CD4-positive, alpha-beta T cell treated with Interleukin-21 for 1 hour (primary cell): ENCODE measurements around the gene ZSCAN5A.
A peak's percentile ranks its signal among the peaks of the same experiment; 100 is the strongest.
"Not testable (repeated sequence)": the region's sequence is repeated elsewhere in the genome, so short reads cannot be mapped to it uniquely, and the experiment has no call there.

Source experiments
- DNase-seq: peaks from one replicate; pipeline ENCODE4 v3.0.0-alpha.2; 2020

ZSCAN5A gene

GRCh38 chr19:56269348-56269747 lies 45.3 kb downstream of the ZSCAN5A start:
- no peak for DNase-seq

DNA sequence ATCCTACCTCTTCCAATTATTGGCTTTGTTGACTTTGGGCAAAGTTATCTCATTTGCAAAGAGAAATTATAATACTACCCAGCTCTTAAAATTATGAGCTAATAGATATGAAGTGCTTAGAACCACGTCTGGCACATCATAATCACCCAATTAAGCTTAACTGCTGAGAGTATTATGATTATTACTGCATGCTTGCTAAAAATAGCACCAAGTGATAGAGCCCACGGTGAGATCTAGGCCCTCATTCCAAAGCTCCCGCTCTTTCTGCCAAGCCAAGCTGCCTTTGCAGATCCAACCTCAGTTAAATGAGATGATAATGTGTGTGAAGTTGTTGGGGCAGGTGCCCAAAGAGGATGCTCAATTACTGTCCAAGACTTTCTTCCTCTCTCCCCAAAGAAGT lies 48.6 kb downstream of the ZSCAN5A start:
- DNase-seq, result no peak

- DNase-seq, result no peak
Measured at GRCh38 chr19:56263319-56263718, 51.3 kb downstream of the ZSCAN5A start.

DNA sequence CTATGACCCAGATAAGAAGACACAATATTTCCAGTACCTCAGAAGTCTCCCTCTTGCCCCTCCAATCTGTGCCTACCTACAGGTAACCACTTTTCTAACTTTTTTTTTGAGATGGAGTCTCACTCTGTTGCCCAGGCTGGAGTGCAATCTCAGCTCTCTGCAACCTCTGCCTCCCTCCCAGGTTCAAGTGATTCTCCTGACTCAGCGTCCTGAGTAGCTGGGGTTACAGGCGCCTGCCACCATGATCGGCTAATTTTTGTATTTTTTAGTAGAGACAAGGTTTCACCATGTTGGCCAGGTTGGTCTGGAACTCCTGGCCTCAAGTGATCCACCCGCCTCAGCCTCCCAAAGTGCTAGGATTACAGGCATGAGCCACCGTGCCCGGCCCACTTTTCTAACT lies 52.7 kb downstream of the ZSCAN5A start:
- DNase-seq, result not testable (repeated sequence)

DNA sequence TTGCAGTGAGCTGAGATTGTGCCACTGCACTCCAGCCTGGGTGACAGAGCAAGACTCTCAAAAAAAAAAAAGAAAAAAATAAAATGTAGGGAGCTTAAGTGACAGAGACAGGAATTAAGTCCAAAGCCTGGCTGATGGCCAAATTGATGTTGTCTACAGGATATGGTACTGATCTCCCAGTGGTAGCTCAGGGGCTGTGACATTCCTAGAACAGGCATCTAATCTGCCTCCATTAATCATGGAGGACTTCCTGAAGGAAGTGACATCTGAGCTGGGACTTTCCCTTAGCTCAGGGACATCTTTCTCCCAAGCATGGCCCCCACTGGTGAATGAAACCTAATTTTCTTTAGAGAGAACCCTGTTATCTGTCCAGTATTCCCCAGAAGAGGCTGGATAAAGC lies 53.5 kb downstream of the ZSCAN5A start:
- DNase-seq, result no peak

DNA sequence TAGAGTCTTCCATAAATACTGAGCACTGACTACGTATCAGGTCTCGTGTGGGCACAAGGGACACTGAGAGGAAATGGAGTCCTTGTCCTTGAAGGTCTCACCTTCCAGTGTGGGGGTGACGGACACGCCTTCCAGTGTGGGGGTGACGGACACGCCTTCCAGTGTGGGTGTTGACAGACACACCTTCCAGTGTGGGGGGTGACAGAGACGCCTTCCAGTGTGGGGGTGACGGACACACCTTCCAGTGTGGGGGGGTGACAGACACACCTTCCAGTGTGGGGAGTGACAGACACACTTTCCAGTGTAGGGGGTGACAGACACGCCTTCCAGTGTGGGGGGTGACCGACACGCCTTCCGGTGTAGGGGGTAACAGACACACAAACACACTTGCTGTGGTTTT lies 56.4 kb downstream of the ZSCAN5A start:
- DNase-seq, result no peak

DNA sequence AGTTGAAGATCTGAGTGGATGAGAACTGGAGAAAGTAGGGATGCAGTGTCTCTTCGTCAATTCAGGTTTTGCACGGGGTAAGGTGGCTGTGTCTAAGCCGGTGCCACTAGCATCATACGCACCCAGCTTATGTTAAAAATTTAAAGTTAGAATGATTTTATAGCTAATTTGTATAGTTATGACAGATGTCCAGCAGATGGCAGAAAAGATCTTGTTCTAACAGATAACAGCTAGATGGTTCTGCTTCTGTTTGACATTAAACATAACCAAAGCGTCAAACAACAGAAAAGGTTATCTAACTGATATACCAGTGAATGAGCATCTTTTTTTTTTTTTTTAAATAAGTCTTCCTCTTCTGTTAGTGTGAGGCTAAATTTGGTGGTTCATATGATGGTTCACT lies 60.9 kb downstream of the ZSCAN5A start:
- peak; percentile 55 for DNase-seq

GRCh38 chr19:56252699-56253422 lies 61.8 kb downstream of the ZSCAN5A start:
- peak; percentile 69 for DNase-seq

GRCh38 chr19:56248736-56249338 lies 65.8 kb downstream of the ZSCAN5A start:
- DNase-seq, result not testable (repeated sequence)

GRCh38 chr19:56245764-56246163 lies 68.9 kb downstream of the ZSCAN5A start:
- DNase-seq, result not testable (repeated sequence)

DNA sequence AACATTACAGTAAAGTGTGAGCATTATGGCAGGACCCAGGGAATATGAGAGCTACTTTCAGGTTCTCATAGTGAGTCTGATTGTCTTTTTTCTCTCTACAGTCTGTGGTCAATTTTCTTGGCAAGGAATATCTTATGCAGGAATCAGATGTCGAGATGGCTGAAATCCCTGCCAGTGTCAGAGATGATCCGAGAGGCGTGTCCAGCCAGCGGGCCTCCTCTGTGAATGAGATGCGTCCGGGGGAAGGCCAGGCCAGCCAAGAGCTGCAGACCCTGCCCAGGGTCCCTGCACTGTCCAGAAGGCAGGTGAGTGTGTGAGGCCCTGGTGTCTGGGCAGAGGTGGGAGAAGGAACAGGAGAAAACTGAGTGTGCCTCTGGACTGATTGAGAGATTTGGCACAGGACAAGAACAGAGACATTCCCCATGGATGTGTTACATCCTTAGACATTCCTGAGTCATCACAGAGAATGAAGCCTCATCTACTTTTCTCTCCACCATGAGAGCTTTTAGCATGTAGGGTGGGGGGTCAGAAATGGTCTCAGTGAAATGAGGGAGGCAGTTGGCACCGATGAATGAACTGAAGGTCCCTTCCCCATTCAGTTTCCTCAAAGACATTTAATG lies 69.4 kb downstream of the ZSCAN5A start:
- no peak for DNase-seq

GRCh38 chr19:56223481-56223880 lies 91.2 kb downstream of the ZSCAN5A start:
- DNase-seq, result no peak

DNA sequence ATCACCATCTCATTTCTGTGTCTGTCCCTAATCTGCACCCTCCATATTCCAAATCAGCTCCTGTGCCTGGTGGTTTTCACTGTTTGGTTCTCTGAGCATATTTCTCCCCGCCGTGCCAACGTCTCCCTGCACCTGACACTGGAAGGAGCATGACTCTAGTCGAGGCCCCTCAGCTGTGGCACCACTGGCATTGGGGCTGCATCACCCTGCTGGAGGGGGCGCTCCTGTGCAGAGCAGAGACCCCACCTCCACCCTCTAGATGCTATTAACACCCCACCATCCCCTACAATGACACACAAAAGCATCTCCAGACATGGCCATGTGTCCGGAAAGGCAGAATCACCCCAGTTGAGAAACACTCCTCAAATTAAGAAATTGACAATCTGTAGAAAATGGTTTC lies 91.7 kb downstream of the ZSCAN5A start:
- DNase-seq, result no peak

GRCh38 chr19:56221851-56222250 lies 92.8 kb downstream of the ZSCAN5A start:
- no peak for DNase-seq

- not testable (repeated sequence) for DNase-seq
Measured at GRCh38 chr19:56221442-56221841, 93.2 kb downstream of the ZSCAN5A start.

- no peak for DNase-seq
Measured at GRCh38 chr19:56218961-56219360, 95.7 kb downstream of the ZSCAN5A start.

GRCh38 chr19:56217039-56217949 lies 97.3 kb downstream of the ZSCAN5A start:
- DNase-seq, result no peak

DNA sequence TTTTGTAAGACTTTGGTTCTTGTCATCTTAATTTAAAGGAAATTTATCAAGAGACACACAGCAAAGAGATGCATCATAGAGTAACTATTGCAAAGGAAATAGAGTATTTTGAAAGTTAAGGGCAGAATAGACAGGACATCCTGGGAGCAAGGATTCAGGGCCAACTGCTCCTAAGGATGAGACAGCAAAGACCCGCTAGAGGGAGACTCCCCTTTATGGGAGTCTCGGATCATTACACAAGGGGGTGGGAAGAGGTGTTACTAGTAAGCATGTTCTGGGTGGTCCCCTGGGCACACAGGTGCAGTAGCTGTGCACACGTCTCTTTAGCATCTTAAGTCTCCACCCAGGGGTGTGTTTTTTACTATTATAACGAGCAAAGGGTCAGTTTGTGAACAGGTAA lies 102.9 kb downstream of the ZSCAN5A start:
- DNase-seq, result no peak

DNA sequence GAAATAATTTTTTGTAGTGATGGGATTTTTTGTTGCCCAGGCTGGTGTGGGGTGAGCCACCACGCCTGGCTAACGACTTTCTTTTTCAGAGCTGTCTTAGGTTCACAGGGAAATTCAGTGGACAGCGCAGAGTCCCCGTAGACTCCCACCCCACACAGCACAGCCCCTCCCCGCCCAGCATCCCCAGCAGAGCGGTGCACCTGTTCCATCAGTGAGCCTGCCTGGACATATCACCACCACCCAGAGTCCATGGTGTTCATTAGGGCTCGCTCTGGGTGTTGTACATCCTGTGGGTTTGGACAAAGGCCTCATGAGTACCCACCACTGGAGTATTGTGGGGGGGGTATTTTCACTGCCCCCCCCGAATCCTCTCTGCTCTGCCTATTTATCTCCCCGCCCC lies 104.6 kb downstream of the ZSCAN5A start:
- DNase-seq, result not testable (repeated sequence)

GRCh38 chr19:56209091-56209490 lies 105.5 kb downstream of the ZSCAN5A start:
- no peak for DNase-seq

GRCh38 chr19:56207581-56207980 lies 107.1 kb downstream of the ZSCAN5A start:
- DNase-seq, result not testable (repeated sequence)

DNA sequence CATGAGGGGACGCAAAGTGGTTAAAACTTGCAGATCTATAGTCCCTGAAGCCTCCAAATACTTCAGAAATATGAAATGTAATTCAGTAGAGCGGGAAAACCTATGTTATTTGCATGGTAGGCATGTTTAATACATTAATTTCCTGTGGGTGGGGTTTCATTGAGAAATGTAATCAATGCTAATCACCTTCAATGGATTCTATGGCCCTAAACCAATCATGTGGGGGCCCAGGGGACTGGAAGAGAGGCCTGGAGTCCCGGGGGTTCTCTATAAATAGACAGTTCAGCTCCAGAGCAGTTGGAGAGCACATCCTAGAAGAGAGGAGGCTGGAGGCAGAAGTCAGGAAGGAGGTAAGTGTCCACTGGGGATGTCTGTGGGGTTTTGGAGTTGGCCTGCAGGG lies 112.7 kb downstream of the ZSCAN5A start, which contains the start of gene ZSCAN5C:
ZSCAN5C (plus strand) TSS at position 301 of the 400 bp plus-strand sequence. CDS start 3,641 bp downstream, outside the sequence.
- DNase-seq, result no peak

DNA sequence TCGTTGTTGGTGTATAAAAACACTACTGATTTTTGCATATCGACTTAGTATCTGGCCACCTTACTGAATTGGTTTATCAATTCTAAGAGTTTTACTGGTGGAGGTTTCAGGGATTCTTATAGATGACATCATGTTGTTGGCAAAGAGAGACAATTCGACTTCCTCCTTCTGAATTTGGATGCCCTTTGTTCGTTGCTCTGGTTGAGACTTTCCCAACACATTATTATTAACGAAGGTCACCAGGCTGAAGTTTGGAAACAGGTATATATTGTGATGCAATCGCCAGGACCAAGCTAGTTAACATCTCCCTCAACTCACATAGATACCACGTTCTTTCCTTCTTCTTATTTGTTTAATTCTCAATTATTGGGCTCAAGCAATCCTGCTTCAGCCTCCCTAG lies 115.0 kb downstream of the ZSCAN5A start:
- DNase-seq, result no peak
